HEK293 (cell line): ENCODE results near the gene ATP6V0A4.
A peak's percentile ranks its signal among the peaks of the same experiment; 100 is the strongest.

Source experiments
- CTCF ChIA-PET: fragments of 350-600 bp; formaldehyde crosslinking; extraction: SDS; loops from one replicate; lab custom pipeline; 2021; ENCODE audit warnings: antibody characterized with exemption; lab: Yijun Ruan, JAX
- POLR2A ChIA-PET: fragments of 300-600 bp; formaldehyde crosslinking; extraction: SDS; loops from one replicate; lab custom pipeline; 2020; ENCODE audit warnings: antibody characterized with exemption, inconsistent platforms; lab: Yijun Ruan, JAX
- H3K27ac ChIP-seq: fragments of 200-500 bp; sonication (Bioruptor generic); 2 replicates; pipeline ENCODE4 v1.5.1; 2014; ENCODE audit warnings: low read depth, low read length, control low read depth, inconsistent platforms; ENCODE audit errors: extremely low read depth
- H3K36me3 ChIP-seq, 2 experiments: fragments of 200-500 bp in 1 of 2; sonication (Bioruptor generic) in 1 of 2; 1 replicate in 1 of 2; 2 replicates in 1 of 2; pipeline ENCODE4 v1.5.1; 2014 to 2017; ENCODE audit warnings: inconsistent platforms in 2 of 2, low read length in 2 of 2; ENCODE audit not compliant: control insufficient read depth in 2 of 2, insufficient read depth in 1 of 2
- H3K4me1 ChIP-seq: fragments of 200-500 bp; sonication (Bioruptor generic); 2 replicates; pipeline ENCODE4 v1.5.1; 2014; ENCODE audit warnings: mild to moderate bottlenecking, low read length, inconsistent platforms; ENCODE audit not compliant: control insufficient read depth, insufficient read depth
- H3K4me3 ChIP-seq: 2 replicates; pipeline ENCODE4 v1.5.1; 2011; ENCODE audit warnings: low read depth, mild to moderate bottlenecking, control low read depth, low read length, moderate library complexity
- H3K9me3 ChIP-seq: fragments of 200-500 bp; sonication (Bioruptor generic); 2 replicates; pipeline ENCODE4 v1.5.1; 2014; ENCODE audit warnings: low read depth, low read length, inconsistent platforms; ENCODE audit not compliant: control insufficient read depth, insufficient read depth
- KLF1 ChIP-seq: fragments of 450-650 bp; formaldehyde crosslinking; IDR thresholded peaks from 2 replicates; pipeline ENCODE4 v1.5.1; 2016; ENCODE audit warnings: missing biosample characterization, missing genetic modification characterization
- KLF16 ChIP-seq: fragments of 450-650 bp; formaldehyde crosslinking; IDR thresholded peaks from 2 replicates; pipeline ENCODE4 v1.5.1; 2017; ENCODE audit warnings: missing biosample characterization, missing genetic modification characterization
- KLF9 ChIP-seq: fragments of 450-650 bp; formaldehyde crosslinking; IDR thresholded peaks from 2 replicates; pipeline ENCODE4 v1.5.1; 2016; ENCODE audit warnings: missing biosample characterization, missing genetic modification characterization, low read depth
- MZF1 ChIP-seq: fragments of 450-650 bp; formaldehyde crosslinking; IDR thresholded peaks from 2 replicates; pipeline ENCODE4 v1.5.1; 2017; ENCODE audit warnings: missing biosample characterization, missing genetic modification characterization, borderline replicate concordance
- PRDM1 ChIP-seq: fragments of 450-650 bp; formaldehyde crosslinking; IDR thresholded peaks from 2 replicates; pipeline ENCODE4; 2016; ENCODE audit warnings: missing biosample characterization, missing genetic modification characterization
- RBAK ChIP-seq: fragments of 450-650 bp; formaldehyde crosslinking; IDR thresholded peaks from 2 replicates; pipeline ENCODE4 v1.5.1; 2016; ENCODE audit warnings: missing biosample characterization, missing genetic modification characterization
- ZBTB10 ChIP-seq: fragments of 450-650 bp; formaldehyde crosslinking; IDR thresholded peaks from 2 replicates; pipeline ENCODE4 v1.5.1; 2016; ENCODE audit warnings: missing biosample characterization, missing genetic modification characterization
- ZBTB26 ChIP-seq: fragments of 450-650 bp; formaldehyde crosslinking; optimal IDR thresholded peaks from 2 replicates; pipeline ENCODE3; 2016; ENCODE audit warnings: missing biosample characterization, mild to moderate bottlenecking, missing genetic modification characterization
- ZBTB8A ChIP-seq: fragments of 450-650 bp; formaldehyde crosslinking; IDR thresholded peaks from 2 replicates; pipeline ENCODE4 v1.5.1; 2016; ENCODE audit warnings: missing biosample characterization, missing genetic modification characterization
- ZFP3 ChIP-seq: fragments of 450-650 bp; formaldehyde crosslinking; IDR thresholded peaks from 2 replicates; pipeline ENCODE4 v1.5.1; 2016; ENCODE audit warnings: low read depth, missing biosample characterization, missing genetic modification characterization
- ZNF280C ChIP-seq: fragments of 450-650 bp; formaldehyde crosslinking; IDR thresholded peaks from 2 replicates; pipeline ENCODE4 v1.5.1; 2016; ENCODE audit warnings: missing biosample characterization, missing genetic modification characterization
- ZNF292 ChIP-seq: fragments of 450-650 bp; formaldehyde crosslinking; IDR thresholded peaks from 2 replicates; pipeline ENCODE4 v1.5.1; 2016; ENCODE audit warnings: low read depth, missing biosample characterization, missing genetic modification characterization, borderline replicate concordance
- ZNF335 ChIP-seq: fragments of 450-650 bp; formaldehyde crosslinking; conservative IDR thresholded peaks from 2 replicates; pipeline ENCODE4 v1.5.1; 2016; ENCODE audit warnings: missing biosample characterization, missing genetic modification characterization
- ZNF596 ChIP-seq: fragments of 450-650 bp; IDR thresholded peaks from 2 replicates; pipeline ENCODE4 v1.5.0; 2018; ENCODE audit warnings: missing biosample characterization, mild to moderate bottlenecking, missing genetic modification characterization, moderate library complexity
- ZNF645 ChIP-seq: fragments of 450-650 bp; formaldehyde crosslinking; IDR thresholded peaks from 2 replicates; pipeline ENCODE4; 2016; ENCODE audit warnings: missing biosample characterization, missing genetic modification characterization
- ZNF777 ChIP-seq: fragments of 450-650 bp; formaldehyde crosslinking; IDR thresholded peaks from 2 replicates; pipeline ENCODE4 v1.5.1; 2017; ENCODE audit warnings: missing biosample characterization, missing genetic modification characterization, borderline replicate concordance
- ZNF785 ChIP-seq: fragments of 450-650 bp; formaldehyde crosslinking; IDR thresholded peaks from 2 replicates; pipeline ENCODE4 v1.5.1; 2016; ENCODE audit warnings: missing biosample characterization, missing genetic modification characterization
- ZSCAN23 ChIP-seq: fragments of 450-650 bp; formaldehyde crosslinking; IDR thresholded peaks from 2 replicates; pipeline ENCODE4 v1.5.1; 2016; ENCODE audit warnings: missing biosample characterization, missing genetic modification characterization

Gene ATP6V0A4

GRCh38 chr7:138665249-138665648 lies 132.7 kb downstream of the ATP6V0A4 start (continued):
- TF ChIP-seq ZNF280C (tag by site-specific recombination) (no peak), ZNF596 (no peak), MZF1 (tag by site-specific recombination) (no peak)

GRCh38 chr7:138663725-138664710 lies 134.0 kb downstream of the ATP6V0A4 start:
- H3K9me3 ChIP-seq: no peaks in the 10 kb centered on the region
- TF ChIP-seq ZNF777 (tag by site-specific recombination): peak; percentile 59; the same call in 1 of the 2 replicates
- no peak for TF ChIP-seq RBAK
- peak; percentile 55 for TF ChIP-seq ZNF335 (tag by site-specific recombination)
- peak; percentile 87 for TF ChIP-seq ZBTB10
- no peak for TF ChIP-seq ZFP3 (tag by site-specific recombination)
- peak; percentile 35; the same call in 1 of the 2 replicates for TF ChIP-seq PRDM1 (tag by site-specific recombination)
- TF ChIP-seq ZSCAN23 (tag by site-specific recombination): no peak
- TF ChIP-seq KLF9: peak; percentile 63
- TF ChIP-seq ZBTB26: peak; percentile 71
- TF ChIP-seq KLF16 (tag by site-specific recombination): 0 out of 2 replicates have a peak, but pooled peaks have one; percentile 40
- TF ChIP-seq ZNF292: no peak
- TF ChIP-seq ZBTB8A (tag by site-specific recombination): peak; percentile 93
- TF ChIP-seq KLF1 (tag by site-specific recombination): peak; percentile 74
- H3K36me3 ChIP-seq: no peaks in the 10 kb centered on the region
- peak overlapping the region; percentile 42; the same call in 1 of the 2 replicates for H3K27ac ChIP-seq
- ChIA-PET POLR2A (no interaction called here), CTCF (interaction anchor here (0.6 kb wide), 1 partner anchor 662 kb away, joined by 3 read pairs; no protein-coding TSS in a partner anchor)
- peak overlapping the region; percentile 36 for H3K4me3 ChIP-seq
- H3K4me1 ChIP-seq: no peaks in the 10 kb centered on the region; the same call in 1 of the 2 replicates

GRCh38 chr7:138662991-138663320 lies 135.0 kb downstream of the ATP6V0A4 start:
- no peak overlapping the region for H3K4me3 ChIP-seq
- CTCF ChIA-PET: interaction anchor here (0.6 kb wide), 1 partner anchor 660 kb away, joined by 3 read pairs; no protein-coding TSS in a partner anchor
- H3K27ac ChIP-seq: no peak overlapping the region
- H3K9me3 ChIP-seq: no peaks in the 10 kb centered on the region
- POLR2A ChIA-PET: no interaction called here
- H3K36me3 ChIP-seq: no peaks in the 10 kb centered on the region
- TF ChIP-seq ZNF645 (tag by site-specific recombination) (no peak), ZNF785 (tag by site-specific recombination) (no peak)
- no peaks in the 10 kb centered on the region; the same call in 1 of the 2 replicates for H3K4me1 ChIP-seq
